ENCODE measurements around the gene EPYC.

- TF ChIP-seq CTCF (IDR thresholded peaks at IDR 0.05; ENCODE audit: low read depth, low read length) (no peak), POLR2A (IDR thresholded peaks at IDR 0.05; ENCODE audit: extremely low read depth, insufficient read length) (no peak)
Observed at GRCh38 chr12:91044586-91044985, 39.8 kb upstream of the EPYC start.

All from NB4 (cell line).